Astrocyte (in vitro differentiated cells and primary cell): ENCODE measurements around the gene ST8SIA2. TPM values are rescaled to one million over a fixed set of nuclear protein-coding genes. Genes with fewer than 3 reads are reported as not detected.

ENCODE experiments used
- DNase-seq: peaks from one replicate; pipeline ENCODE4 v3.0.0-alpha.2; 2010; ENCODE audit warnings: low read depth
- FAIRE-seq: peaks from 2 replicates; lab custom pipeline; 2011; peaks lifted over from hg19 to GRCh38; lab: Jason Lieb, UNC
- H2AFZ ChIP-seq: 2 replicates; pipeline ENCODE4 v1.6.0; 2012; ENCODE audit warnings: low read depth, low read length, inconsistent platforms
- H3K27ac ChIP-seq: 2 replicates; pipeline ENCODE4 v1.5.1; 2011; ENCODE audit warnings: low read depth, low read length, inconsistent platforms
- H3K27me3 ChIP-seq: 2 replicates; pipeline ENCODE4 v1.6.0; 2011; ENCODE audit warnings: low read length, inconsistent platforms; ENCODE audit not compliant: insufficient read depth
- H3K36me3 ChIP-seq: 2 replicates; pipeline ENCODE4 v1.5.1; 2011; ENCODE audit warnings: low read length, inconsistent platforms; ENCODE audit not compliant: insufficient read depth
- H3K4me1 ChIP-seq: 2 replicates; pipeline ENCODE4 v1.5.1; 2011; ENCODE audit warnings: low read length, inconsistent platforms; ENCODE audit not compliant: insufficient read depth
- H3K4me2 ChIP-seq: 2 replicates; pipeline ENCODE4 v1.6.0; 2012; ENCODE audit warnings: low read length, inconsistent platforms
- H3K4me3 ChIP-seq: 2 replicates; pipeline ENCODE4 v1.5.1; 2011; ENCODE audit warnings: low read depth, mild to moderate bottlenecking, low read length, inconsistent platforms; ENCODE audit not compliant: insufficient read depth
- H3K79me2 ChIP-seq: 2 replicates; pipeline ENCODE4 v1.6.0; 2012; ENCODE audit warnings: mild to moderate bottlenecking, low read length, inconsistent platforms; ENCODE audit not compliant: insufficient read depth
- H3K9ac ChIP-seq: 2 replicates; pipeline ENCODE4 v1.6.0; 2012; ENCODE audit warnings: mild to moderate bottlenecking, low read length, inconsistent platforms
- H3K9me3 ChIP-seq: 2 replicates; pipeline ENCODE4 v1.5.1; 2012; ENCODE audit warnings: low read depth, mild to moderate bottlenecking, low read length, inconsistent platforms; ENCODE audit not compliant: insufficient read depth
- H4K20me1 ChIP-seq: 2 replicates; pipeline ENCODE4 v1.6.0; 2012; ENCODE audit warnings: low read length, inconsistent platforms; ENCODE audit not compliant: insufficient read depth
- H3K27ac Mint-ChIP-seq: one replicate; pipeline ENCODE4 v1.8.0; 2021; ENCODE audit warnings: mild to moderate bottlenecking, mixed read lengths; ENCODE audit not compliant: unreplicated experiment
- H3K27me3 Mint-ChIP-seq: one replicate; pipeline ENCODE4 v1.8.0; 2021; ENCODE audit warnings: low read depth, mixed read lengths; ENCODE audit not compliant: unreplicated experiment
- H3K36me3 Mint-ChIP-seq: one replicate; pipeline ENCODE4 v1.8.0; 2021; ENCODE audit warnings: low read depth, mixed read lengths; ENCODE audit not compliant: unreplicated experiment
- H3K4me1 Mint-ChIP-seq: one replicate; pipeline ENCODE4 v1.8.0; 2021; ENCODE audit warnings: low read depth, mixed read lengths; ENCODE audit not compliant: unreplicated experiment
- H3K4me3 Mint-ChIP-seq: one replicate; pipeline ENCODE4 v1.8.0; 2021; ENCODE audit warnings: mild to moderate bottlenecking, moderate library complexity, mixed read lengths; ENCODE audit not compliant: unreplicated experiment
- H3K9me3 Mint-ChIP-seq: one replicate; pipeline ENCODE4 v1.8.0; 2021; ENCODE audit warnings: mild to moderate bottlenecking, mixed read lengths; ENCODE audit not compliant: unreplicated experiment
- CTCF ChIP-seq: IDR thresholded peaks from 2 replicates; pipeline ENCODE4 v1.5.1; 2011; ENCODE audit warnings: low read depth, mild to moderate bottlenecking, inconsistent platforms, low read length, moderate library complexity; ENCODE audit not compliant: insufficient read depth
- EZH2 ChIP-seq: IDR thresholded peaks from 2 replicates; pipeline ENCODE4 v1.6.1; 2012; ENCODE audit warnings: mild to moderate bottlenecking, low read length, inconsistent platforms; ENCODE audit not compliant: insufficient read depth
- total RNA-seq: library from RNA; stranded (reverse); gene quantifications from 2 replicates; pipeline ENCODE4 v1.2.1, GENCODE V29; 2021

The ST8SIA2 gene
- total RNA-seq, 1 donor from 2014 or later: 8.6 TPM

- Mint-ChIP-seq H3K27ac (no peak overlapping the region), H3K4me1 (peaks cover 24% of the 10 kb centered on the region)
- FAIRE-seq: no peak
These were observed 59.9 kb downstream of the ST8SIA2 start for GRCh38 chr15:92453607-92454006.

GRCh38 chr15:92454555-92455105 lies 60.9 kb downstream of the ST8SIA2 start:
- Mint-ChIP-seq H3K36me3 (peaks cover 2% of the 10 kb centered on the region), H3K27ac (no peak overlapping the region), H3K9me3 (no peaks in the 10 kb centered on the region), H3K4me1 (peaks cover 18% of the 10 kb centered on the region), H3K27me3 (peaks cover 19% of the 10 kb centered on the region), H3K4me3 (no peak overlapping the region)
- no peaks in the 10 kb centered on the region for H3K9me3 ChIP-seq
- no peak overlapping the region for H3K4me3 ChIP-seq
- no peaks in the 10 kb centered on the region for H3K36me3 ChIP-seq
- H3K4me2 ChIP-seq: no peak overlapping the region
- H4K20me1 ChIP-seq: no peaks in the 10 kb centered on the region
- no peak for FAIRE-seq
- no peak for DNase-seq
- H3K4me1 ChIP-seq: peaks cover 24% of the 10 kb centered on the region
- H3K9ac ChIP-seq: no peak overlapping the region
- TF ChIP-seq CTCF (no peak), EZH2 (no peak)
- H2AFZ ChIP-seq: no peak overlapping the region
- no peak overlapping the region for H3K27ac ChIP-seq
- no peaks in the 10 kb centered on the region for H3K27me3 ChIP-seq
- H3K79me2 ChIP-seq: no peaks in the 10 kb centered on the region

More at GRCh38 chr15:92453607-92454006, 59.9 kb downstream of the ST8SIA2 start:
- Mint-ChIP-seq H3K27me3 (peaks cover 16% of the 10 kb centered on the region), H3K36me3 (peaks cover 2% of the 10 kb centered on the region), H3K9me3 (no peaks in the 10 kb centered on the region), H3K4me3 (no peak overlapping the region)
- no peaks in the 10 kb centered on the region for H3K27me3 ChIP-seq
- H2AFZ ChIP-seq: no peak overlapping the region
- TF ChIP-seq EZH2: no peak
- TF ChIP-seq CTCF: no peak
- H3K27ac ChIP-seq: no peak overlapping the region
- peaks cover 21% of the 10 kb centered on the region for H3K4me1 ChIP-seq
- H3K36me3 ChIP-seq: no peaks in the 10 kb centered on the region
- H3K9me3 ChIP-seq: no peaks in the 10 kb centered on the region
- no peak overlapping the region for H3K9ac ChIP-seq
- no peak overlapping the region for H3K4me2 ChIP-seq
- no peak for DNase-seq
- no peak overlapping the region for H3K4me3 ChIP-seq
- H4K20me1 ChIP-seq: no peaks in the 10 kb centered on the region
- H3K79me2 ChIP-seq: no peaks in the 10 kb centered on the region

GRCh38 chr15:92455271-92455670 lies 61.6 kb downstream of the ST8SIA2 start:
- no peaks in the 10 kb centered on the region for H3K79me2 ChIP-seq
- DNase-seq (no peak), FAIRE-seq (no peak)
- no peak overlapping the region for H2AFZ ChIP-seq
- Mint-ChIP-seq H3K27me3 (peaks cover 19% of the 10 kb centered on the region), H3K9me3 (no peaks in the 10 kb centered on the region), H3K27ac (no peak overlapping the region), H3K36me3 (peaks cover 2% of the 10 kb centered on the region), H3K4me3 (no peak overlapping the region), H3K4me1 (peaks cover 17% of the 10 kb centered on the region)
- no peak overlapping the region for H3K4me2 ChIP-seq
- no peak for TF ChIP-seq EZH2
- no peaks in the 10 kb centered on the region for H3K36me3 ChIP-seq
- H3K9ac ChIP-seq: no peak overlapping the region
- H3K27ac ChIP-seq: no peak overlapping the region
- H4K20me1 ChIP-seq: no peaks in the 10 kb centered on the region
- H3K4me1 ChIP-seq: peaks cover 21% of the 10 kb centered on the region
- no peaks in the 10 kb centered on the region for H3K27me3 ChIP-seq
- no peaks in the 10 kb centered on the region for H3K9me3 ChIP-seq
- H3K4me3 ChIP-seq: no peak overlapping the region
